HG03159 (cell line): ENCODE results near the gene ZNF584.
"Not testable (repeated sequence)": the region's sequence is repeated elsewhere in the genome, so short reads cannot be mapped to it uniquely, and the experiment has no call there.

Source experiments
- ATAC-seq: cut with Tn5 transposase; IDR thresholded peaks from one replicate; pipeline ENCODE4 v1.9.1; 2021; ENCODE audit warnings: mild to moderate bottlenecking, moderate library complexity; ENCODE audit not compliant: unreplicated experiment

The ZNF584 gene

GRCh38 chr19:58403920-58404478 lies 4.5 kb upstream of the ZNF584 start:
- not testable (repeated sequence) for ATAC-seq

- ATAC-seq, result no peak
Measured at GRCh38 chr19:58406818-58407657, 1.4 kb upstream of the ZNF584 start.

- ATAC-seq, result peak; percentile 14
Measured at GRCh38 chr19:58407658-58408151, 744 bp upstream of the ZNF584 start.

GRCh38 chr19:58409010-58409790 lies 751 bp downstream of the ZNF584 start:
- ATAC-seq, result no peak

- no peak for ATAC-seq
Measured at GRCh38 chr19:58416604-58417003, 8.2 kb downstream of the ZNF584 start.

- no peak for ATAC-seq
Measured at GRCh38 chr19:58417071-58417470, 8.6 kb downstream of the ZNF584 start.

- ATAC-seq, result no peak
Measured at GRCh38 chr19:58428617-58429016, 20.2 kb downstream of the ZNF584 start.

- no peak for ATAC-seq
Measured at GRCh38 chr19:58429745-58430144, 21.3 kb downstream of the ZNF584 start.

- ATAC-seq, result no peak
Measured at GRCh38 chr19:58434217-58434616, 25.8 kb downstream of the ZNF584 start.

- ATAC-seq, result peak; percentile 94
Measured at GRCh38 chr19:58439576-58440554, 31.4 kb downstream of the ZNF584 start, which contains the start of gene ZNF132. Gene ZNF132 (minus strand): TSS chr19:58440153. CDS start chr19:58439821, 332 bp downstream.

GRCh38 chr19:58440556-58440955 lies 32.1 kb downstream of the ZNF584 start:
- no peak for ATAC-seq

GRCh38 chr19:58442986-58443385 lies 34.5 kb downstream of the ZNF584 start:
- not testable (repeated sequence) for ATAC-seq

- not testable (repeated sequence) for ATAC-seq
Measured at GRCh38 chr19:58448860-58449259, 40.4 kb downstream of the ZNF584 start.

- ATAC-seq, result not testable (repeated sequence)
Measured at GRCh38 chr19:58449980-58450379, 41.5 kb downstream of the ZNF584 start.

GRCh38 chr19:58450856-58451357 lies 42.5 kb downstream of the ZNF584 start:
- peak; percentile 12 for ATAC-seq

- ATAC-seq, result peak; percentile 91
Measured at GRCh38 chr19:58451358-58452101, 43.1 kb downstream of the ZNF584 start, which contains the start of gene ZNF324B. Gene ZNF324B (plus strand): TSS chr19:58451622. CDS start chr19:58453702, 2,080 bp downstream.

- no peak for ATAC-seq
Measured at GRCh38 chr19:58453743-58454142, 45.3 kb downstream of the ZNF584 start.

GRCh38 chr19:58455306-58455705 lies 46.9 kb downstream of the ZNF584 start:
- ATAC-seq, result no peak

GRCh38 chr19:58456111-58456510 lies 47.7 kb downstream of the ZNF584 start:
- ATAC-seq, result no peak
